Left cardiac atrium (tissue), 4 donors: ENCODE measurements around the gene CDH26. TPM values are rescaled to one million over a fixed set of nuclear protein-coding genes. Genes with fewer than 3 reads are reported as not detected.
"Not testable (repeated sequence)": the region's sequence is repeated elsewhere in the genome, so short reads cannot be mapped to it uniquely, and the experiment has no call there.

ENCODE experiments used
- ATAC-seq, 2 donors: fragments of 200-7000 bp; cut with Tn5 transposase; one replicate each; pipeline ENCODE4 v1.9.1; 2020; ENCODE audit warnings: mild to moderate bottlenecking in 2 of 2, moderate library complexity in 2 of 2
- DNase-seq: peaks from one replicate; pipeline ENCODE4 v3.0.0-alpha.2; 2020
- intact Hi-C, 2 donors: fragments of 100-400 bp; cut with DNase I; formaldehyde crosslinking; loops; one replicate each; pipeline versions ENCODE4 v1.14.1 to v1.15.1; 2022 to 2023
- total RNA-seq, 2 donors: library from RNA; stranded (reverse); fragmentation: NEBNext Ultra II Directional; extraction: Animal tissue kit (Norgen Biotek cat#: 25700); gene quantifications; one replicate each; pipeline ENCODE4 v1.2.1, GENCODE V29; 2021
- donor health status: DM: no; HTN: yes; CAD: no.
- donor health status: DM: no; HTN: yes; CAD: no; lungs with severe emphysema.
- donor health status: DM: yes; HTN: yes; CAD: no.
- donor health status: Dilated cardiomyopathy.

Gene CDH26
- total RNA-seq, 2 donors from 2014 or later = 0.84 to 1.4 TPM

DNA sequence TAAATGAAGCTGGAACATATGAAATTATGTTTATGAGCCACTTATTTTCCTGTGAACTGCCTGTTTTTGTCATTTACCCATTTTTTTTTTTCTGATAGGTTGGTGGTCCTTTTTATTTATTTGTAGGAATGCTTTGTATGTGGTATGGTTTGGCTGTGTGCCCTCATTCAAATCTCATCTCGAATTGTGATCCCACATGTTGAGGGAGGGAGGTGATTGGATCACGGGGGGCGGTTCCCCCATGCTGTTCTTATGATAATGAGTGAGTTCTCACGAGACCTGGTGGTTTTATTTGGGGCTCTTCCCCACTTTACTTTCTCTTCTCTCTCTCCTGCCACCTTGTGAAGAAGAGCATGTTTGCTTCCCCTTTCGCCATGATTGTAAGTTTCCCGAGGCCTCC lies 77.3 kb downstream of the CDH26 start:
- ATAC-seq = no peak
- intact Hi-C loops = no loop called here
- DNase-seq = no peak

DNA sequence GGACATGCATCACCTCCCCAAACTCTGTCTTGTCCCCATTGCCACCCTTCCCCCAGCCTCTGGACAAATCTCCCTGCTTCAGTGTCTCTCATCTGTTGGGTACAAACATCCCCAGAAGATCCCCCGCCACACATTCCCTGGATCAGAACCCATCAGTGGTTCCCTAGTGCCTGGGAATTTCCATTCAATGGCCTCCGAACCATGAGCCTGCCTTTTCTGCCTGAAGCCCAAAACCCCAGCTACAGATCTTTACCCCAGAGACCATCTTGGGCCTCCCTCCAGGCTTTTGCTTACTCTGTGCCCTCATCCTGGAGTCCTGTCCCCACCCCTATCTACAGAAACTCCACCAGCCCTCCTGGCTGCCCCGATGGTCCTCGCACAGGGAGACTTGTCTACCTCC lies 78.1 kb downstream of the CDH26 start:
- ATAC-seq (no peak), DNase-seq (no peak)
- intact Hi-C loops = no loop called here

DNA sequence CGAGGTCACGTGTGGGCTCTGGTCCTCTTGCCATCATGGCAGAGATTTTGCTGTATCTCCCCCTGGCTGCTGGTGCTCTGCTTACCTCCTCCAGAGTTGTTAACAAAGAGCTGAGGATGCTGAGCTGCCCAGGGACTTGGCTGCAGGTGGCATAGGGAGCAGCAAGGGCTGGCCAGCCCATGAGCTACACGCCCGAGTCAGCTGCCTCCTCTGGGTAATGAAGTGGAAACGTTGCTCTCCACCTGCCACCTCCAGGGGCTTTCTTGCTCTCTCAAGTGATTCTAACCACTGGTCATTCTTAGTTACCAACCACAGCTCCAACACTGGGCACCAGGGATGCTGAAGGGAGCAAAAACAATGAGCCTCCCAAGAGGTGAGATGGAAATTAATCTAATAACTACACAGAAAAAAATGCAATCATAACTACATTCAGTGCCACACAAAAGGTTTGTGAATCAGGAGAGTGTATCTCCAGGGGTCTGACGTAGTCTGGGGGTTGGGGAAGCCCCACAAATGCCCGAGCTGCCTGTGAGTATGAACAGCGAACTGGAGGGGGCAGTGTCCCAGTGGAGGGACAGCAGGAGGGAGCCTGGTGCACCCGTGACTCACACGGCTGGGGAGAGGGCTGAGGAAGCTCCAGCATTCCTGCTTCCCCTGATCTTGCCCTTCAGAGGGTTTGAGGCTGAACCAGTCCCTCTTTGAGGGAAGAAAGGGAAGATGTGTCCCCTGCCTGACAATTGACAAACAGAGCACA lies 78.7 kb downstream of the CDH26 start:
- intact Hi-C loops = no loop called here
- DNase-seq (no peak), ATAC-seq (no peak)

DNA sequence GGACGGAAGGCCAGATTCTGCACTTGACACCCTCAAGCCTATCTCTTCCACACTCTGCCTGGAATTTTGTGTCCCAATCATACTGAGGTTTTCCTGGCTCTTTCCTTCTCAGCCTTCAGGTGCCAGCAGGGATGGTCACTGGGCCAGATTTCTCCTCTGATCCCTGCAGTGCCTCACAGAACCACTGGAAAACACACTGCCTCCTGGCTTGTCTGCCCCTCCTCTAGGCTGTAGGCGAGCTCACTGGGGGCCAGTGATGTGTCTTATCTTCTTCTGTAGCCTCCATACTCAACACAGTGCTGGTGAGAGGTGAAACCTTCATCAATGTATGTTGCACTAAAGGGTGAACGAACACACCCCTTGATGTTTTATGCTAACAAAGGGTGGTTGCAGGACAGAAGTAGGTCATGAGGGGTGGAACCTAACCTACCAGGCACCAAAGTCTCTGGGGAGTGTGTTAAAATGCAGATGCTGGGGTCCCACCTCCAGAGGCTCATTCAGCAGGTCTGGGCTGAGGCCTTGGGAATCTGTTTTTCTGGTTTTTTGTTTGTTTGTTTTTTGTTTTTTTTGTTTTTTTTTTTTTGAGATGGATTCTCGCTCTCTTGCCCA lies 80.3 kb downstream of the CDH26 start:
- peak in 1 of 2 donors; percentile 21 for ATAC-seq
- no peak for DNase-seq
- intact Hi-C loops = no loop called here

DNA sequence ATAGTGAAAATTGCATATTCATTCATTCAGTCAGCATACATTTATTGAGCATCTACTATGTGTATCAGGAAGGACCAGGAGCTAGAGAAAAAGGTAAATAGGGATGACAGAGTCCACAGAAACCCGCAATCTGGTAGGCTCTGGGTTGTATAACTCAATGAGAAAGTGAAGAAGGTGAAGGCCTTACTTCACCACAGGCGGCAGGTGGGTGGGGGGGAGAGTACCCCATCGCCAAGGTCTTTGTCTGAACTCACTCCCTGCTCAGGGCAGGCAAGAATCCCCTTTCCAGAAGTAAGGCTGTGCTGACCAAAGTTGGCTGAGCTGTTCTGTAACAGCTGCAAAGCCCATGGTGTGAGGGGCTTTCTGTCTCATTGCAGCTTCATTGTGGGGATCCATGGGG lies 81.3 kb downstream of the CDH26 start:
- no peak for DNase-seq
- intact Hi-C loops = no loop called here
- ATAC-seq = no peak

DNA sequence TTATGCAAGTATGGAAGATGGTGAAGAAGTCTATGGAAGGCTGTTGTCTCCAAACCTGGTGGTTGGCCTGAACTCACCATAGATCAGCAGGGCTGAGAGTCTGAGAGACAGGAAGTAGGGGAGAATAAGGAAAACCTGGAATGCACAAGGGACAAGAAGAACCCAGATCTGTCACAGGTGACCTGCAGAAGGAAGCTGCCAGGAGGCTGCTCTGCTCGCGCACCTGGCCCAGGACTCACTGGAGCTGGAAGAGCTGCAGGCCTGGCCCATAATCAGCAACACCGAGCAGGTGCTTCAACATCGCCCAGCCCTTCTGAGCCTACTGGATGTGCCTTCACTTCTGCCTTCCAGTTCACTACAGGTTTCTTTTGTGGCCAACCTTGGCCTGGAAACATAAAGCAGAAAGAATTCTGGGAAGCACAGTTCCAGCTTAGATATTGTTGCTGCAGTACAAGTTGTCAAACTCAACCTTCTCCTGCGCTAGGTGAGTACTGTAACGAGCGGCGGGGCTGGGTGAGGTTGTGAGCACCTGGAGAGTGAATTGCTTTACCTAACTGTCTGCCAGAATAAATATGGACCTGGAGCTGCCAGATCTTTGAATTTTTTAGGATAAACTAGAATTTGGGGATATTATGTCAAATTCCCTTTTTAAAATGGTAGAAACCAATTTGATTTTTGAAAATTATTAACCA lies 82.4 kb downstream of the CDH26 start:
- ATAC-seq (no peak), DNase-seq (no peak)
- intact Hi-C loops = no loop called here

DNA sequence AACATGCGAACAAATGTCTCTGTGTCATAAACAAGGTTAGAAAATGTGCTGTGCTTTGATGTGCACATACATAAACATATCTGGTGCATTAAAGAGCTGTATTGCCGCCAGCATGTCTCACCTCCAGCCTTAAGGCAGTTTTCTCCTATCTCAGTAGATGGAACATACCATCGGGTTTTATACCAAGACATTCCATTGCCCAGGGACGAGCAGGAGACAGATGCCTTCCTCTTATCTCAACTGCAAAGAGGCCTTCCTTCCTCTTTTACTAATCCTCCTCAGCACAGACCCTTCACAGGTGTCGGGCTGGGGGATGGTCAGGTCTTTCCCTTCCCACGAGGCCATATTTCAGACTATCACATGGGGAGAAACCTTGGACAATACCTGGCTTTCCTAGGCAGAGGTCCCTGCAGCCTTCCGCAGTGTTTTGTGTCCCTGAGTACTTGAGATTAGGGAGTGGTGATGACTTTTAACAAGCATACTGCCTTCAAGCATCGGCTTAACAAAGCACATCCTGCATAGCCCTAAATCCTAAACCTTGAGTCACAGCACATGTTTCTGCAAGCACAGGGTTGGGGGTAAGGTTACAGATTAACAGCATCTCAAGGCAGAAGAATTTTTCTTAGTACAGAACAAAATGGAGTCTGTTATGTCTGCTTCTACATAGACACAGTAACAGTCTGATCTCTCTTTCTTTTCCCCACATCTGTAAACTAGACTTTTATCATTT lies 83.4 kb downstream of the CDH26 start:
- intact Hi-C loops, DNase-seq, ATAC-seq: not testable (repeated sequence)

DNA sequence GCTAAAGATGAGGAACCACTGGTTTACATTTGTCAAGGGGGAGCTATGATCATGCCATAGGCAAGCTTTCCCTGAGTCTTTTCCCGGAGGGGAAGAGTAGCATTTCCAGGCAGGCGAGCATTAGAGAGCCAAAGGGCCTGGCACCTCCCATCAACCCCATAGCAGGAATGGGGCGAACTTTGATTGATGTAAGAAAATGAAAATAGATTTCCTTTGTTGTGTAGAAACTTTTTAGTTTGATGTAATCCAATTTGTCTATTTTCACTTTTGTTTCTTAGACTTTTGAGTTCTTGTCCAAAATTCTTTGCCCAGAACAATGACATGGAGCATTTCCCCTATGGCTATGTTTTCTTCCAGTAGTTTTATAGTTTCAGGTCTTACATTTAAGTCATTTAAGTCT lies 85.2 kb downstream of the CDH26 start:
- ATAC-seq (no peak), DNase-seq (no peak)
- intact Hi-C loops = no loop called here

DNA sequence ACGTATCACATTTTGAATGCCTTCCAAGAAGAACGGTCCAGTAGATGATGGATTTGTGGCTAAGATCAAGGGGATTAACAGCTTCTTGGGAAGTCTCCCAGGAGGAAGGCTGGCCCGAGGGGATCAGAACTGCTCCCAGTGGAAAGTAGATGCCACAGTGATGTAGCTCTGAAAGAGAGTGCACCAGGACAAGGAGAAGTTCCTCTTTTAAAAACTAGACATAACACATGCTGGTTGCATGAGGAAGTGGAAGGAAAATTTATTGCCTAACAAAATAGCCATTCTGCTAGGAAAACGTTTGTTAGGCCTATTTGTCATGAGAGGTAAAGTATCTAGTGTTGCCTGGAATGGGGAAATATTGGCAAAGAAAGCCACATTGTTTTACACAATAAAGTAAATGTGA lies 87.8 kb downstream of the CDH26 start:
- no peak for DNase-seq
- intact Hi-C loops = no loop called here
- ATAC-seq = peak in 1 of 2 donors; percentile 54

DNA sequence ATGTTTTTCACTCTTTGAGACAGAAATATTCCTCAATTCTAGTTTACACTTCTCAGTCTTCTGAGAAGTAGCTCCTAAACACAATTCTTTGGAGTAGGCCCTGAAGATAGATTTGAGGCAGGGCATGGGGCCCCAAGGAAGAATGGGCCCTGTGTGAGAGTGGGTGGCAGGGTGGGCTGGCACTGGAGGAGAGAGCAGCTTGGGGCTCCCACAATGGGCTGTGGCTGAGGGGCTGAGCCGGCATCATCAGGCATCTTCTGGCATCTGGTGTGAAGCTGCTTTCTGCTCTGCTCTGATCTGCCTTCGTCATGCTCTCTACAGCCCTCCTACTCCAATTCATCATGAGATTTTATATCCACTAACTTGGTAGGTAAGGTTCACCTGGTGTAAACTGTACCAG lies 88.2 kb downstream of the CDH26 start:
- no peak for DNase-seq
- intact Hi-C loops = no loop called here
- ATAC-seq = no peak

DNA sequence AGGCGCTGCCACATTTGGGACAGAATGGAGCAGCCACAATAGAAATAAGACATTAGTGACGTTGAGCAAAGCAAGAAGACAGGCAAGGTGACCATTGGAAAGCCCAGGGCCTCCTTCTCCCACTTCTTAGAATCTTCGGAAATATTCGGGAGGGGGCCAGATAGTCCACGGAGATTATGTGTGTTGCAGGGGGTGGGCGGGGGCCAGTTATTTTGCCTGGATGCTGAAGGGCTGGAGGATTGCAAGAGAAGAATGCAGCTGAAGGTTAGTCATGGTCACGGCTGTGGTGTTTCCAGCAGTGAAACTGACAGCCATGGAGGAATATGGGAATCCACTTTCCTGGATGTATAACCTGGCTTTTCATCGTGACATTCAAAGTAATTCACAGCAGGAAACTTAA lies 88.6 kb downstream of the CDH26 start:
- no peak for DNase-seq
- intact Hi-C loops = no loop called here

DNA sequence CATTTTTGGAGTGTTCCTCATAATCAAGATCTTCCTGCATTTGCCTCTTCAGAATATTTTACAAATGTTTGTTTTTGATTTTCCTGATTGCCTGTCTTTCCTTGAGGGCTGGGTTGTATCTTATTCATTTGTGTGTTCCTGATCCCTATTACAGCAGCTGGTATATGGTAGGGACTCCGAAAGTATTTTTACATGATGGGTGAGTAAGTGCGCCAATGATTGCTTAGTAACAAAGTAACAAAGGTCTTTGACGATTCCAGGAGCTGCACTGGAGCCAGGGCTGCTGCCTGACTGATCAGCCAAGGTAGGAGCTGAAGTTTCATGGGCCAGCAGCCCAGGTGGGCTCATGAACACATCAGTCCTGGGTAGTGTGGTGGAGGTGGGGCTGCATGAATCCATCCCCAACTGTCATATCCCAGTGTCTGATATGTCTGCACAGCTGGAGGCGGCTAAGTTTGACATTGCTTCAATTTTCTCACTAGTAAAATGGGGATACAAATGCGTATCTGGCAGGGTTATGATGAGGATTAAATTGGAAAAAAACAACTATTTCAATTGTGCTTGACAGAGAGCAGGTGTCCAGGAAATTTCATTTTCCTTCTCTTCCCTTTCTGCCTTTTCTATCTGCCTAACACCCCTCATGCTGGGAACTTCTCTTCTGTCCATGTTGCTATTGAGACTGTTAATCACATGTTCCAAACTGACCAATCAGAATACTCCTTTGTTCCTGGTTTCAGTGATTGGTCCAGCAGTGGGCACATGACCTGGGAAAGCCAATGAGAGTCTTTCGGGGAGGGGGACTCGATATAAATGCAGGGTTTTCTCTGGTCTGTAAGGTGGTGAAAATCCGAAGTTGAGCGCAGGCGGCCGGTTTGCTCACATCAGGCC lies 90.7 kb downstream of the CDH26 start:
- DNase-seq = no peak
- no peak for ATAC-seq
- intact Hi-C loops = no loop called here

More for the DNA sequence above, 88.6 kb downstream of the CDH26 start:
- ATAC-seq = no peak

DNA sequence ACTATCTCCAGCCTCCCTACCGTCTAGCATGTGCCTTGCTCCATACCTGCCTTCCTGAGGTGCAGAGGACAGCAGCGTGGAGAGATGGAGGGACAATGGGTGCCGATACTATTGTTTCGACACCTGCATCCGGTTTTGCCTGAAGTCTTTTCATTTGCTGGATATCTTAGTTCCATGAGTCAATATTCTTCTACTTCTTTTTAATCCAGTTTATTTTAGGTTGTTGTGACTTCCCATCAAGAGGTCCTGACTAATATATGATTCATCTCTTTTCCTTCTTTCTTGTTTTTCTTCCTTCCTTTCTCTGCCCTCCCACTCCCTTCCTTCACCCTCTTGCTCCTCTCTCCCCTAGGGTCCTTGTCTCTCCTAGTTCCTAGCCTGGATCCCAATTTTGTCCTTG lies 91.4 kb downstream of the CDH26 start:
- intact Hi-C loops = no loop called here
- no peak for ATAC-seq
- no peak for DNase-seq

DNA sequence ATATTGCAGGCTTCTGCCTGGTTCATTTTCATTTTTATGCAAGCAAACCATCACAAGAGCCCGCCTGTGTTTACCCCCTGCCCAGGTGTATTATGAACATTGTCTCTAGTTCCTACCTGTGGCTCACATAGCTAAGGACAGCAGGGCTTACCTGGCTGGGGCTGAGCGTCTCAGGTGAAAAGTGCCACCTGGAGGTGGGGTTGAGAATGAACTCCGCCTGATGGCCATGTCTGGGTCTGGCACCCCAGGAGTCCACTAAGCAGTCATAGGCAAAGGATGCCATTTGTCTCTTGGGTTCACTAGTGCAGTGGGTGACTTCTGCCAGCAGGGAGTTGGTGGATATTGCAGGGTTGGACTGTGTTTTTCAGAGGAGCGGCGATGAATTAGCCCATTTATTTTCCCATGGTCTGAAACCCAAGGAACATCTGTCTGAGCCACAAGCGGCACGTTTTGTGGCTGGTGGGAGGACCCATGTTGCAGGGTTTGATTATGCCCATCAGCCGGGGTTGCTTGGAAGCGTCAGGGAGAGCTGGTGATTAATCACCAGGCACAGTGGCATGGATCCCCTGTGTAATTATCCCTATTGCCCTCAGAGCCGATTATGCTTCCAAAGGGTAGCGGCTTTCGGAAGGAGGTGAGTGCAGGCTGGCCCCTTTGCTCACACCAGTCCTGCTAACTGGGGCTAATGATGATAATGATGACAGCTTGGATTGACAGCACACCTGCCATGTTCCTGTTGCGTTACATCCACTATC lies 92.1 kb downstream of the CDH26 start:
- ATAC-seq (no peak), DNase-seq (no peak)
- intact Hi-C loops = loop anchor here in 1 of 2 donors (10.0 kb wide), 1 partner anchor 1844 kb away; no protein-coding TSS in a partner anchor

DNA sequence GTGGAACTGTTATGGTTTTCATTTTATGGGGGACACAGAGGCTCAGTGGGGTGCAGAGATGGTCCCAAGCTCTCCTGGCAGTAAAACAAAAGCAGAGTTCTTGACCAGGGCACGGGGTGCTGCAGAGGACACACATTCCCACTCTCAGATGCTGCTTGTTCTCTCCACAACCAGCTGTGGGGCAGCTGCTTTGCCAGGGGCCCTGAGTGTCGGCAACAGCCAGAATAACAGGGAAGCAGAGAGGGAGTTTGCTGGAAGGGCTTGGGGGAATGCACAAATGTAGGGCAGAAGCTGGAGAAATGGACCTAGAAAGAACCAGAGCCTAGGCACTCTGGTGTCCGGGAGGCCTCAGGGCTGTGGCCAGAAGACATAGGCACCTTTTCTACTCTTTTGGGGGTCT lies 93.7 kb downstream of the CDH26 start:
- intact Hi-C loops = loop anchor here in 1 of 2 donors (10.0 kb wide), 1 partner anchor 1843 kb away; no protein-coding TSS in a partner anchor
- DNase-seq = no peak
- ATAC-seq = no peak

DNA sequence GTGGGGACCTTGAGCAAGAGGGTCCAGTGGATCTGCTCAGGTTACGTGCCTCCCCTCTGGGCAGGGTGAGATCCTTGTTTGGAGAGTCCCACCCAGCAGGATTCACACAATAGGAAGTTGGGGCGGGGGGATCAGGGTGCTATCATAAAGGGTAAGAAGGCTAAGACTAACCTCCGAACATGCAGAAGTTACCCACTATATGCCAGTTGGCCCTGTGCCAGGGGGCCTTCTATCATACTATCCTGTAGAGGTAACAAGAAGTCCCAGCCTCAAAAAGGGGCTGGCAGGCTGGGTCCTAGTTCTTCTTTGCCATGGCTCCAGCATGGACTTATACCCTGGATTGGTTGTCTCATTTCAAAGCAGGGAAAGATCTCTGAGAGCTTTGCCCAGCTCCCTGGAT lies 94.1 kb downstream of the CDH26 start:
- no peak for DNase-seq
- ATAC-seq = no peak
- intact Hi-C loops = loop anchor here in 1 of 2 donors (10.0 kb wide), 1 partner anchor 1842 kb away; no protein-coding TSS in a partner anchor

DNA sequence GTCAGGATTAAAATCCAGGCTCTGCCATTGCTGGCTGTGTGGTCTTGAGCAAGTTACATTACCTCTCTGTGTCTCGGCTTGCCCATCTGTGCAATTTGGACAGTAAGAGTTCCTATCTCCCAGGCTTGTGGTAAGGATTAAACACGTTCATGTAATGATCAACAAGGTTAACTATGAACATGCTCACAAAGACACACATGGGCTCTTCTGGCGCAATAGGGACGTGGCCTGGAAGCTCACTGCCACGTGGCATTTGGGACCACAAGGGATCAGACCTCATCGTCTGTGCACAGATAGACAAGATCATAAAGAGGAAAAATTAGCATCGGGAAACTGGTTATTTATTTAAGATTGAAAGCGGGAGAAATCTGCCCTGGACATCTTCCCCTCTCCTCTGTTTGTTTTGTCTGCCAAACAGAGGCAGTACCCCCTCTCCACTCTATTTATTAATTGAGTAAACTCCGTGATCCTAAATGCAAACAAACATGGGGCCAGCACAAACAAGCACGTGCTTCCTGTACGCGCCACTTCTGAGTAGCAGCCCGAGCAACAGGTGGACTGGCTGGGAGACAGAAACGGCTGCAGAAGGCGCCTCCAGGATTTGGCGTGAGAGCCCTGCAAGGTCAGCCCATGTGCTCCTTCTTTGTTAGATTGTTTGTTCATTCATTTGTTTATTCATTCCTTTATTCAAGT lies 95.0 kb downstream of the CDH26 start:
- intact Hi-C loops = loop anchor here in 1 of 2 donors (10.0 kb wide), 1 partner anchor 1842 kb away; no protein-coding TSS in a partner anchor
- ATAC-seq (no peak), DNase-seq (no peak)
